Cerebellar nuclear complex (tissue), 1 donor: ENCODE data around the gene LIX1.
"Not testable (repeated sequence)": the region's sequence is repeated elsewhere in the genome, so short reads cannot be mapped to it uniquely, and the experiment has no call there.

Experiments
- DNase-seq, 2 experiments: peaks; one replicate each; lab custom pipeline; 2025; lab: John Stamatoyannopoulos, UW

Gene LIX1

DNA sequence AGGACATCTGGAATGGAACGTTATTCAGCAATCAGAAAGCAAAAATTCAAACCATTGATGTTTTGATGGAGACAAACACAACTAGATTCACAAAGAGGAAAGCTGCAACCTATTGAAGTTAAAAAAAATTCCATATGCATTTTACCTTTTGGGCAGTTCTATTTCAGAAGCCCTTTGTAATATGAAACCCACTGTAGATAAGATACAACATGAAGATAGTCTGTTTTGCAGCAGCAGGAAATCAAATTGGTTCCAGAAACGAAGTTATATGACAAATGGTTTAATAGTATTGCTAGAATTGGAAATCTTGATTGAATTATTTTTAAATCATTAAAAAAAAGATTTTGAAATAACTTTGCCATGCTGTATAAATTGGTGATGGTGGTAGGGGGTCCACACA is 872 bp downstream of the LIX1 start:
- DNase-seq, result no peak

DNA sequence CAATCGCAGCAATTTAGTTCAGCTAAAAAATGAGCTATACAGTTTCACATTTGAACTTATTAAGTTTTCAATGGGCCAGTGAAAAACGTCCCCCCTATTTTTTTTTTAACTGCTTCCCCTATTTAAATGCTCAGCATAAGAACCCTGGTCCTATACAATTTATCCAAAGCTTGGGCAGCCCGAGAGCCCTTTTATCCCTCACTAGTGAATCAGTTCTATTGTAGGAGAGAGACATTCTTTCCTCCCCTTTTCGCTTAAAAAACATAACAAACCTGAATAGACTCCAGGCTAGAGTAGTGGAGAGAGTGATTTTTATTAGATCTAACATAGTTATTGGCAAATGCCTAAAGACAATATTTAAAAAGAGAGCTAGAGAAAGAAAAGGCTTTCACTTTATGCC is 1.4 kb downstream of the LIX1 start:
- no peak for DNase-seq

DNA sequence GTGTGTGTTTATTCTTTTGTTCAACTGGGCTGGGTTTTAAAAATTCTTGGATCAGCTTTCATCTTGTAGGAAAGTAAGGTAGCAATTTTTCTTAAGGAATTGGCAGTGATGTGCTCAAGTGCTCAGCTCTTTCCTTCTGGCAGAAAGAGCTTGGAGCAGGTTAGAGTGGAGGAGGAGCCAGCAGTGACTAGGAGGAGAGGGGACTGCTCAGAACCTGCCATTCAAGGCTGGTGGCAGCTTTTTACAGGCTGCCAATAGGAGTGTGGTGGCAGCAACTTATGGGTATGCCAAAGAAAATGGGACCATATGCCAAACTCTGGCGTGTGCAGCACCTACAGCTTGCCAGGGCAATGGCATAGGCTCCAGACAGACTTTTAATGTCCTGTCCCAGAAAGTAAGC is 2.2 kb downstream of the LIX1 start:
- DNase-seq, result not testable (repeated sequence)

DNA sequence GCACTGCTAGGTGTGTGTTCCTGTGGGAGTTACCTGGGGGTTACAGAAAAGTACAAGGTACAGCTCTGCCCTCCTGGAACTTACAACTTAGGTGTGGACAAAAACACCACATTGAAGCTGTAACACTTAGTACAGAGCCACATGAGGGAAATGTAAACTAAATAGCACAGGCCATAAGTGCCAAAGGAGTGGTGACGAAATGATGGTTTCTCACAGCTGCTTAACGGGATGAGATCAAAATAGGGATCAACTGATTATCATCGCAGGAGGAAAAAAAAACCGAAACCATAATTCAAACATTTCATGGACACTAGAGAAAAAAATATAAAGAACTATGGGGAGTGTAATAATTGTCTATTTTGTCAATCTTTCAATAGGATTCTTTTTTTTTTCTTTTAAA is 5.9 kb downstream of the LIX1 start:
- DNase-seq, result no peak

DNA sequence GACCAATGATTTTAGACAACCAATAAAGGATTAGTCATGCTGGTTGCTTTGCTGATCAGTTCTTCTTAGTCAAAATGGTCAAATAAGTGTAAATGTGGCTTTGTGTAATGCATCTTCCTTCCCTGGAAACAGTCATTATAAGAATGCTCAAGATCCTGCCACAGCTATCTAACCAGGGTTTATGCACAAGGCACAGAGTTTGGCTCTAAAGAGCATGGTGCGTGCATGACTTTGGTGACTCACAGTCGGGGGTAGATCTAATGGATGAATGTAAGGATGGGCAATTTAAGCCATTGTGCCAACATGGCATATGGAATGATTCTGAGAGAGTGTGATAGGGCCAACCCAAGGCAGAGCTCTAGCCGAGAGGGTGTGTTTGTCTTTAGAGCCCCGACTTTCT is 6.5 kb downstream of the LIX1 start:
- DNase-seq, result no peak

DNA sequence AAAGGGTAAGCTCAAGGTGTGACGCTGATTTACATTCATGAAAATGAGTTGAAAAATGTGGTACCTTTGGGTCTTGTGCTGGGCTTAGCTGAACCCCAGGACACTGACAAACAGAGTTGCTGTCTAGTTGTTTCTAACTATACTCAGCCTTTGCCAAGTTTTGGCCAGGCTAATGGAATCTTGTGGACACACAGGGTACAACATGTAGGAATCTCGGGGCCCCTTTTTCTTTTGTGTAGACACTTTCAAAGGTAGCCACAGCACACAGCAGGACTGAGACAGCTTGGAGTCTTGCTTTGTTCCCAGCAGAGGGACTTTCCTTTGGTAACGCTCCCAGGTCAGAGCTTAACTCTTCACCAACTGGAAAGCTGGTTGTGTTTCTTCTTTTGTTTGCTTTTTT is 7.8 kb downstream of the LIX1 start:
- no peak for DNase-seq

DNA sequence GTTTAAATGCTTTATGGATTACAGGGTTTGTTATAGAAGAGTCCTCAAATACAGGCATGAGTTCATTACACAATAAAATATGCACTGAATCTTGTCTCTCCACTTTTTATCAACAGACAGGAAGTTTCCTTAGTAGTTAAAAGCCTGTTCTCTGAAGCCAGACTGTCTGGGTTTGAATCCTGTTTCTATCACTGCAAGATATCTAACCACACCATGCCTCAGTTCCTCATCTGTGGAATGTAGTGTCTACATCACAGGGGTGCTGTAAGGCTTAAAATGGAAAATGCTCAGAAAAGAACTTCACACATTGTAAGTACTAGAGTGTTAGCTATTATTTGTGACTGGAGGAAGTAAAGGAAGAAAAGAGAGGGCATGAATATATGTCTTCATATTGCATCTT is 9.3 kb downstream of the LIX1 start:
- no peak for DNase-seq

DNA sequence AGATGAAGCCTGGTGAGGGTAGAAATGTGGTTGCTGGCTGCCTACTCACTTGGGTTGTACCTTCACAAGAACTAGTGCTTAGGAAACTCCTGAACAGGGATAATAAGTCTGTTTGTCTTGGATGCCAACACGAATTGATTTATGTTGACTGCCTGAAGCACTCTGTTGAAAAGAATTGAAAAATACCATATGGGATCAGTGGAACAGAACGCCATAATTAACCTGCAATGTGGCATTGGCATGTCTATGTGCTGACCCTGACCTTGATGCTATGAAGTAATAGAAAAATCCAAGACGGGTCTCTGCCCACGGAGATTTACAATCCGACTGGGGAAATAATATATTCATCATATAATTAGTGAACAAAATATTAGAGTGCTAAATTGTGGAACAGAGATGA is 10.5 kb downstream of the LIX1 start:
- no peak for DNase-seq

DNA sequence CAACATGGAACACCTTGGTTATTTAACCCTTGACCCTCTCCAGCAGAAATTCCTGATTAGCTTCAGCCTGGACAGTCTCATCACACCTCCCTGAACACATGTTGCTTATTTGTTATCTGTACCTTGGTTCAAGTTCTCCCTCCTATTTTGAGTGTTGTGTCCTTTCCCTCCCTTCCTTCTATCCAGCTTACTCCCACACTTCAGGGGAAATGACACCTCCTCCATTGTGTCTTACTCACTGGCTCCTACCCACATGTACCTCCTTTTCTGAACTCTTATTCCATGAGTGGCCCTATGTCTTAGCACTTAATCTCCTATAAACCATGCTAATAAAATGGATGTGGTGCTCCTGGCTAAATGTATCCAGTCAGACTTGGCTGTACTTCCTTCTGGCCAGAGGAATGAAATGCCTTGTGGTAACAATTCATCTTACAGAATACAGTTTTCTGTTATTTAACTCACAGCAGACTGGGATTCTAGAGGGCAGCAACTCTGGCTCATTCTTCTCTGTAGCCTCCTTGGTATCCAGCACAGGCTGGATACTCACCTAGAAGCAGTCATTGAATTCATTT is 11.2 kb downstream of the LIX1 start:
- no peak for DNase-seq

DNA sequence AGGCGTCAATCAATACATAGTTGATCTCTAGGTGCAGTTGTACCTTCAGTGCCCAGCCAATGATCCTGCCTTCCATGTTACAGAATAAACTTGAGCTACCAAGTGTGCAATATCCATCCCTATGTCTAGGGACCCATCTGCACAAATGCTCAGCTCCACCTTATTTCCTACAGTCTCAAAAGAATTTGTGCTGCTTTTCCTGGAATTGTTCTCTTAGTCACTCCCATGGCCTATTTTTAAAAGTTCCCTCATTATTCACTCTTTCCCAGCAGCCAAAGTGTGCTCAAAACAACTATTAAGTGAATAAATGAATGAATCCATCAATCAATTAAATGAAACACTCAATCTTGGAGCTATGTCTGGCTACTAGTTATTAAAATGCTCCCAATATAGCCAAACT is 14.7 kb downstream of the LIX1 start:
- DNase-seq, result no peak

DNA sequence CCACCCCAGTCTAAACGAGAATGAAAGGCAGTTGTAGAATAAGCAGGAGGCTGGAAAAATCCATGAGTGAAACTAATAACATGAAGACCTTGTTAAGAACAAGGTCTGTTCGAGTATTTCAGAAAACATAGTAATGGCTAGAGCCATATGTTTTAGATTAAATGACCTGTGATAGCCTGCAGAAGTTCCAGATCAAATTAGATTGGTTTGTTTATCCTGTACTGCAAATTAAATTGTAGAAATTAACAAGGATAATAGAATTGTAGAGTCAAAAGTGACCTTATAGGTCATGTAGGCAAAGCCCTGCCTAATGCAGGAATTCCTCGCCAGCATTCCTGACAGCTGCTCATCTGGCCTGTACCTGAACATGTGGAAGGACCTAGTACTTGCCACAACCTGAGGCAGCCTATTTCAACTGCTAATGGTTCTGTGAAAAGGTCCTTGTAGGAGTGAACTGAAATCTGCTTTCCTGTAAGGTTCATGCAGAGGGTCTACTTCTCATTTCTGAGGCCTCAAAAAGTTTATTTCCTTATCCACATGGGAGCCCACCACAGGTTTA is 17.2 kb downstream of the LIX1 start:
- DNase-seq, result no peak

DNA sequence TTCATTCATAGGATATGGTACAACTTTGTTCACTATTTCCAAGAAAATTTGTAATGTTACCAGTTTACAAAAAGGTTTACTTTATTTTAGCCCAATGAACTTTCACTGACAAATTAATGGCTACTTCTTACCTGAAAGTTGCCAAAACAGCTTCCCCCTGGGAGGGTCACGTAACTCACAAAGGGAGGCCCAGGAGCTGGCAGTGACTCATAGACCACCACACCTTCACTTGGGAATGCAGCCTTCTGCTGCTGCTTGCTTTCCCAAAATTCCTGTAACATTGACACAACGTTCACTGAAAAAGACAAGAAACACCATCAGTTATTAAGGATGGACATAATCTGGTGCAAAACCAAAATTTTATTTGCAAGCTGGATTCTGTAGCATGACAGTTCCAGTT is 18.1 kb downstream of the LIX1 start:
- DNase-seq, result no peak

DNA sequence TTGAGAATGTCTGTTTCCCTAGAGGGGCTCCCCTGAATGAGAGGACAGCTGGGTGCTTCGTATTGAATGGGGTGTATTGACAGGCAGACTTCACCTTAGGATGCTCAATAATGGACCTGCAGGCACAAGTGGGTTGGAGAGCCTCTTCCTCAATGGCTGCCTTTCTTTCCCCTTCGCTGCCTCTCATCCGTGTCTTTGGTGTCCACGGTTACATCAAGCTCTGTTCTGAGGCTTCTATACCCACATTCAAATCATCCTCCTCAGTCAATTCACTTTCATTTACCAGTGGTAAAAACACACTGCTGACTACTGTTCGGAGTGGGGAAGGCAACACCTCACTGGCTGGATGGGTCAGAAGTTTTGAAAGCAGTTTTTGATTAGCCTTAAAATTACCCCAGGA is 20.6 kb downstream of the LIX1 start:
- DNase-seq, result no peak

DNA sequence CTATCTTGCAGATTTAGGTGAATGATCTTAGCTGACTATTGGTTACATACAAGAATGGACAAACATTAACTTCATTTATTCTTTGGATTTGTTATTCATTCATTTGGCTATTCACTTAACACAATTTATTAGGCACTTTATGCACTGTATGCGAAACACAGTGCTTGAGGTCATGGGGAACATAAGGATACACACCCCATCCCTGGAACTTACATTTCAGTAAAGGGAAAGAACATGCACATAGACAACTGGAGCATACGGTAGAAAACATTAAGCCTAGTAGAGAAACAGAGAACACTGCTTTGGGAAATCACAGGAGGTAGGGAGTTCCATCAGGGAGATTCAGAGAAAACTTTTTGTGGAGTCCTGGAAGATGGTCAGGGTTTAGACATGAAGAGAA is 22.2 kb downstream of the LIX1 start:
- no peak for DNase-seq

DNA sequence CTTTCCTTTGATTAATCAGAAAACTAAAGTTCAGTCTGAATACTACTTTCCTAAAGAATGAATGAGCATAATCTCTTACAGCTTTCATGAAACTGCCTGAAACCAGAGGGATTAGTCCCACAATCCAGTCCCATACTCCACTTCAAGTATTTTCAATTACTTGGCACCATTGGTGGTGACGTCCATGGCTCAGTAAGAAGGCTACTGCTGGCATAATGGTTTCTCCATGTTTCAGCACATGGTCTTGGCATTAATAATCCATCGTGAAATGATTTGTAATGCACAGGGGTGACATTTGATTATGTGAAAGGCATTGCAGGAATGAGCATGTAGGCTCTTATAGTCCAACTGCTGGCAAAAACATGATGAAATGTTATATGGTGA is 23.4 kb downstream of the LIX1 start:
- DNase-seq, result no peak

DNA sequence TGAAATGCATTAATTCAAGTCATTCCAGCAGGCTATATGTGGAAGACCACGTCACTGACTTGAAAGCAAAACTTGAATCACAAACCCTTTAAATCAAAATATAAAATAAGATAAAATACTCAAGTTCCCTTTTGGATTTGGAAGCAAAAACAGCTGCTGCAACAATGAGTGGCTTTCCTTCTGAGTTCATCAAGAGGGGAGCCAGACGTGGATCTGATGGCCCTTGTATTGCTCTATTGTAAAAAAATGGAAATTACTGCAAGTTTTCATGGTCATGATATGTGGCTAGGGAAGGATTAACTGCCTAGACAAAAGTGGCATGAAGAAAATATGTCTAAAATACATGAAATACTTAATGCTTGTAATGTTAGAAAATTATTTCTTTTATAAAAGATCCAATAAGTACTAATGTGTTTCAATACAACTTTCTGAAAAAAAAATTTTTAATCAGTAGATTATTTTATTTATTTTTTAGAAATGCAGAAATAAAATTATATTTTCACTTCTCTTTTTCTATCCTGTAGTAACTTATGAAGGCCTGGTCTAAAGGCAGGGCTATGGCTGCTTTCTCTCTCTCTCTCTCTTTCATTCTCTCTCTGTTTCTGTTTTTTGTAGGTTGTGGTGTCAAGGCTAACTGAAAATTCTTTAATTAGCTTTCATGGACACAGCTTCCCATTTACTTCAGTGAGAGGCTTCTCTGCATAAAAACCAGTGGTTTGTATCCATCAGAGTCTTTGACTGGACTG is 24.0 kb downstream of the LIX1 start:
- DNase-seq, result no peak

DNA sequence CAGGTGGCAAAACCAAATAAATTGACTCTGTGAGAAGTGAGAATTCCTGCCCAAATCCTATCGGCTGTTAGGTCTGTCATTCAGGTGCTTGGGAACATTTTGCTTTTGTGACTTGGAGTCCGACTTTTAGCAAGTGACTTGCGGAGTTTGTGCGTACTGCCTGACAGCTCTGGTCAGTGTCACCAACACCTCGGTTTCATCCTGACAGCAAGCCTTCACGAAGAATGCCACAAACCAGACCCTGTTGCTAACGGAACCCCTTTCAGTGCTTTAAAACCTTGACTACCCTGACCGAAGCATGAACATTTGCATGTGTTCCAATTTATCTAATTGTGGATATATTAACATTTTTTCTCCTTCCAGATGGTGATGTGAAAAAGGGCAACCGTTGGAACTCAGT is 26.5 kb downstream of the LIX1 start:
- no peak for DNase-seq

DNA sequence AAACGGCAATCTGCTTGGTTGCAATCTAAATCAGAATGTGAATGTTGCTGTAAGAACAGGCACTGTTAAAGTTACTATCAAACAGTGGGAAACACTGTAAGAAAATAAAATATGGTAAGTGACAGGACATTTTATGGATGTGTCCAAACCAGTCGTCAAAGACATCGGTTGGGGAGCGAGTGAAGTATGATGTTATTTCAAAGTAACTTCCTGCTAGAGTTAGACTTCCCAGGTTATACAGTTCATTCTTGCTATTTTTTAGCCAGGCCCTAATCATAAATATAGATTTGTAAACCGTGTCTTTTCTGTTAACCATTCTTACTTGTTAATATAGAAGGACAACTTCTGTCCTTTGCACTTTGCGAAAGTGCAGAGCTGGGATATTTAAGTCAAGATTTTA is 30.2 kb downstream of the LIX1 start:
- DNase-seq, result no peak

DNA sequence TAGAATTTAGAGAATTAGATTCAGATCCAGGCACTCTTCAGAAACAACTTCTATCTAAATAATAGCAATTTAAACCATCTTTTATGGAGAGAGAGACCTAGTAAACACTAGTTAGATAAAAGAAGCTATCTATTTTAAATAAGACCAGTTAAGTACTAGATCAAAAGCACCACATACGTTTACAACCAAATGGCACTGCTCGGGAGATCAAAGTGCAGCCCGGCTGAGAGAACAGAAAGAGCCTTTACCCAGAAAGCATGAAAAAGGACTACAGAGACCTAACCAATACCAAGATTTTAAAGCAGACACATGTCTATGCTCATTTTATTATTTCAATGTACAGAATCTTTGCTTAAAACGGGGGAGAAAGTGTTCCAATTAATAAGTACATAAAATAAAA is 30.8 kb downstream of the LIX1 start:
- DNase-seq, result no peak

DNA sequence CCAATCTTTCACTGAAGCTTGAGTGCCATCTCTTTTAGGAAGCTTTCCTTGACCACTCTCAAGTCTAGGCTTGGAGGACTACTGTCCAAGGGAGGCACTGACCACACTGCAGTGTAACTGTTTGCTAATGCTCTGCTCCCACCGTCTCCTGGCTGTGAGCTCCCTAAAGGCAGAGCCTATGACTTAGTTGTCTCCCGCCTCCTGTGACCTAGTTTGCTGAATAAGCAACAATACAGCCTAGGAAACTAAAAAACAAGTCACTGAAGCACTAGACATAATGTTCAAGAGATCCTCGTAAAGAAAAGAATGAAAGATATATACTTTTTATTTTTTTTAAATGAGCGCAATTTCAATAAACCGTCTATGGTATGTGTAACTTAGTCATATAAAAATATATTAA is 31.4 kb downstream of the LIX1 start:
- DNase-seq, result no peak

DNA sequence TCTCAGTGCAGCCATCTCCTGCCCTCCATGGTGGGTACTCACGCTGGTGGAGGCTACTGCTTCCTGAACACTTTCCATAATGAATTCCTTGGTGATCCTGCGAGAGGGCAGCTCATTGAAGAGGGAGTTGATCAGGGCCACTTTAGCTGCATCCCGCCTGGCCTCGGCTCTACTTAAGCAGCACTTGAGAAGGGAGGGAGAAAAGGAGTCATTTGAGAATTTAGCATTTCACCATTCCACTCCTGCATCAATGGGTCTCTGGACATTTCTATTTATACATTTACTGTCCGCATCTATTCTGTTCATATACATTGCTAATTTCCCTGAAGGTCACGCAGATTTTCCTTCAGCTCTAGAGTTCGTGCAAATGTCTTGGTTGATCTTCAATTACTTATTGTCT is 35.1 kb downstream of the LIX1 start:
- DNase-seq, result no peak

DNA sequence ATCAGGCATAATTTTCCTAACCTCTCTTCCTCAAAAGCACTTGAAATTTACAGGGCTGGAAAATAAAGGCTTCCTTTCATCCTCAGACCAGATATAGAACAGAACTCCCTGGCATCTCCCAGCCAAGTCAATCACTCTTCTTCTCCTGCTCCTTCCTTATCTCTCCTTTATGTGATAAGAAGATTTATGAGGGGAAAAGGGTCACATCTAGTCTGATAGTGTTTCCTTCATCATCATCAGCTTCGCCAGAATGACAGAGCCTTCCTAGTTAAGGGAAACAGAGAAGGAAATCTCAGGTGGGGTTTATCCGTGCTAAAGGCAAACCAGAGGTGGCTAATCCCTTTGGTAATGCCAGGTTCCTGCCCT is 36.2 kb downstream of the LIX1 start:
- no peak for DNase-seq

DNA sequence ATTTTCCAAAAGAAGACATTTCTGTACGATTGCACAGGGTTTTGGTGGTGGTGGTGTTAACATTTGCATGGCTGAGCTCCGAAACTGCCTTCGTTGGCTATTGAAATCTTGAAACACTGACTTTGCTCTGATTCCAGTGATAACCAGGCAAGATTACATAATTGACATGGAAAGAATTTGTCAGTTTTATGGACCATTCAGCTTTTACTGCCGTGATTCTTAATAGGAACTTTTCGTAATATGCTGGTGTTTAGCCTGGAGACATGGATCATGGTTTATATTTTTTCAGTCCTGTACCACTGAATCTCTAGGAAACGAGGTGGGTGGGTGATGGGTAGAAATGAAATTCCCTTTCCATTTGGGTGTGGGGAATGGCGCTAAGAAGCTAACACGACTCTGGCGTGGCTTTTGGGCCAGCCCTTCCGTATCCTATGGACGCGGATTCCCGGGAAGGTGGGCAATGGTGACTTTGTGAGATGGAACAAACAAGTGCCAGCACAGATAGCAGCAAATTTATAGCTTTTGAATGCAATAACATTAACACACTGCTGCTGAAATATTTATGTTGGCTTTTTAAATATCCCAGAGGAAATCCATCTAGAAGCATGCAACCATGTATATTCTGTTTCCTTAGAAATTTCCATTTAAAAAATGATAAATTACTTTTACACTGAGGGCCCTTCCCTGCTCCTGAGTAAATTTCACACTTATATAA is 36.8 kb downstream of the LIX1 start:
- DNase-seq, result no peak
